ENCODE measurements around the gene PRPF40B.

GRCh38 chr12:49609875-49610154, 13.5 kb upstream of the PRPF40B start:
- TF ChIP-seq, protein P1, sequence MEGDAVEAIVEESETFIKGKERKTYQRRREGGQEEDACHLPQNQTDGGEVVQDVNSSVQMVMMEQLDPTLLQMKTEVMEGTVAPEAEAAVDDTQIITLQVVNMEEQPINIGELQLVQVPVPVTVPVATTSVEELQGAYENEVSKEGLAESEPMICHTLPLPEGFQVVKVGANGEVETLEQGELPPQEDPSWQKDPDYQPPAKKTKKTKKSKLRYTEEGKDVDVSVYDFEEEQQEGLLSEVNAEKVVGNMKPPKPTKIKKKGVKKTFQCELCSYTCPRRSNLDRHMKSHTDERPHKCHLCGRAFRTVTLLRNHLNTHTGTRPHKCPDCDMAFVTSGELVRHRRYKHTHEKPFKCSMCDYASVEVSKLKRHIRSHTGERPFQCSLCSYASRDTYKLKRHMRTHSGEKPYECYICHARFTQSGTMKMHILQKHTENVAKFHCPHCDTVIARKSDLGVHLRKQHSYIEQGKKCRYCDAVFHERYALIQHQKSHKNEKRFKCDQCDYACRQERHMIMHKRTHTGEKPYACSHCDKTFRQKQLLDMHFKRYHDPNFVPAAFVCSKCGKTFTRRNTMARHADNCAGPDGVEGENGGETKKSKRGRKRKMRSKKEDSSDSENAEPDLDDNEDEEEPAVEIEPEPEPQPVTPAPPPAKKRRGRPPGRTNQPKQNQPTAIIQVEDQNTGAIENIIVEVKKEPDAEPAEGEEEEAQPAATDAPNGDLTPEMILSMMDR (IDR thresholded peaks at IDR 0.05): no peak
- TF ChIP-seq POLR2A (IDR thresholded peaks at IDR 0.05): no peak
